HCT116 (cell line): ENCODE results near the gene TMEM45B. TPM values are rescaled to one million over a fixed set of nuclear protein-coding genes. Genes with fewer than 3 reads are reported as not detected.
"Not testable (repeated sequence)": the region's sequence is repeated elsewhere in the genome, so short reads cannot be mapped to it uniquely, and the experiment has no call there.

Experiments used
- ATAC-seq: fragments of 200-7000 bp; cut with Tn5 transposase; 2 replicates; pipeline ENCODE4 v1.9.1; 2020; ENCODE audit warnings: mild to moderate bottlenecking, moderate library complexity
- BruUV-seq: library from RNA; stranded (reverse); fragments of 400-500 nt; replicated peaks from 2 replicates; lab custom pipeline; 2021; lab: Mats Ljungman, UMichigan
- CTCF ChIA-PET: fragments of 300-600 bp; sonication (Branson Sonifier 250); formaldehyde crosslinking; loops from one replicate; lab custom pipeline; 2021; ENCODE audit warnings: antibody characterized with exemption; lab: Charles Lee
- POLR2A ChIA-PET: fragments of 300-600, 350-600 bp; sonication (Branson Sonifier 250); formaldehyde crosslinking; loops from one replicate; lab custom pipeline; 2021; ENCODE audit warnings: antibody characterized with exemption; lab: Charles Lee
- RAD21 ChIA-PET, 2 experiments: fragments of 300-600 bp; sonication (Branson Sonifier 250); formaldehyde crosslinking; loops; one replicate each; lab custom pipeline; 2023; ENCODE audit warnings: low total read pairs in 2 of 2; ENCODE audit not compliant: uncharacterized antibody in 2 of 2, unreplicated experiment in 2 of 2, low non-redundant PET in 1 of 2; lab: Charles Lee
- DNase-seq: peaks from one replicate; pipeline ENCODE4 v3.0.0-alpha.2; 2010; ENCODE audit warnings: low read depth, low spot score
- H2AFZ ChIP-seq: fragments of 200-600 bp; shearing (Covaris generic), sonication (generic); 2 replicates; pipeline ENCODE4 v1.6.1; 2017; ENCODE audit warnings: low read depth, mixed run types, mixed read lengths, antibody characterized with exemption, low read length; ENCODE audit not compliant: poor library complexity, severe bottlenecking
- H3K27ac ChIP-seq: 2 replicates; pipeline ENCODE4 v1.5.1; 2012; ENCODE audit warnings: low read depth, low read length
- H3K27me3 ChIP-seq: fragments of 200-600 bp; sonication (generic); 2 replicates; pipeline ENCODE4 v1.6.1; 2016; ENCODE audit warnings: mixed run types, low read length, mixed read lengths; ENCODE audit not compliant: insufficient read depth
- H3K36me3 ChIP-seq, 2 experiments: fragments of 200-500 bp in 1 of 2; fragments of 200-600 bp in 1 of 2; sonication (Bioruptor generic) in 1 of 2; sonication (generic) in 1 of 2; 2 replicates each; pipeline versions ENCODE4 v1.5.1 to v1.6.1; 2014 to 2016; ENCODE audit warnings: low read length in 2 of 2, inconsistent platforms in 1 of 2, mixed read lengths in 1 of 2, mixed run types in 1 of 2; ENCODE audit not compliant: insufficient read depth in 2 of 2, control insufficient read depth in 1 of 2
- H3K4me1 ChIP-seq, 2 experiments: fragments of 200-600 bp in 1 of 2; sonication (generic) in 1 of 2; 2 replicates each; pipeline versions ENCODE4 v1.5.1 to v1.6.1; 2012 to 2017; ENCODE audit warnings: low read length in 2 of 2, inconsistent platforms in 1 of 2, mild to moderate bottlenecking in 1 of 2, mixed read lengths in 1 of 2, mixed run types in 1 of 2, moderate library complexity in 1 of 2; ENCODE audit not compliant: insufficient read depth in 2 of 2, control insufficient read depth in 1 of 2
- H3K4me2 ChIP-seq: fragments of 200-600 bp; sonication (generic); 2 replicates; pipeline ENCODE4 v1.6.1; 2017; ENCODE audit warnings: mixed run types, low read length, mixed read lengths
- H3K4me3 ChIP-seq, 2 experiments: fragments of 200-600 bp in 1 of 2; sonication (generic) in 1 of 2; replicated peaks in 1 of 2; 2 replicates each; pipeline ENCODE4 v1.5.1; 2011 to 2016; ENCODE audit warnings: low read length in 2 of 2, control low read depth in 1 of 2, low read depth in 1 of 2, mild to moderate bottlenecking in 1 of 2, mixed read lengths in 1 of 2, mixed run types in 1 of 2
- H3K79me2 ChIP-seq: fragments of 200-600 bp; sonication (generic); 2 replicates; pipeline ENCODE4 v1.6.1; 2017; ENCODE audit warnings: mild to moderate bottlenecking, mixed run types, low read length, moderate library complexity, mixed read lengths; ENCODE audit not compliant: insufficient read depth
- H3K9ac ChIP-seq: fragments of 200-600 bp; sonication (generic); 2 replicates; pipeline ENCODE4 v1.6.1; 2016; ENCODE audit warnings: low read length, mixed read lengths
- H3K9me2 ChIP-seq: fragments of 200-600 bp; sonication (generic), shearing (Covaris generic); 2 replicates; pipeline ENCODE4 v1.6.1; 2017; ENCODE audit warnings: mixed run types, mild to moderate bottlenecking, moderate library complexity; ENCODE audit not compliant: insufficient read depth
- H3K9me3 ChIP-seq, 2 experiments: fragments of 200-500 bp in 1 of 2; fragments of 200-600 bp in 1 of 2; sonication (Bioruptor generic) in 1 of 2; sonication (generic) in 1 of 2; 2 replicates each; pipeline ENCODE4 v1.6.1; 2014 to 2017; ENCODE audit warnings: low read length in 2 of 2, mixed read lengths in 2 of 2, inconsistent platforms in 1 of 2, low read depth in 1 of 2, mild to moderate bottlenecking in 1 of 2, mixed run types in 1 of 2, moderate library complexity in 1 of 2; ENCODE audit not compliant: control insufficient read depth in 1 of 2, insufficient read depth in 1 of 2
- H4K20me1 ChIP-seq: fragments of 200-600 bp; sonication (generic), shearing (Covaris generic); 2 replicates; pipeline ENCODE4 v1.6.1; 2017; ENCODE audit warnings: mixed run types, mild to moderate bottlenecking, moderate library complexity; ENCODE audit not compliant: insufficient read depth
- POLR2A ChIP-seq: IDR thresholded peaks from 2 replicates; pipeline ENCODE4 v1.7.0; 2011; ENCODE audit warnings: borderline replicate concordance; ENCODE audit not compliant: insufficient read depth, insufficient read length; ENCODE audit errors: extremely low read depth
- POLR2AphosphoS5 ChIP-seq: IDR thresholded peaks from 2 replicates; pipeline ENCODE4 v1.6.1; 2011; ENCODE audit warnings: mild to moderate bottlenecking, low read depth, low read length, moderate library complexity
- SP1 ChIP-seq: IDR thresholded peaks from 2 replicates; pipeline ENCODE4 v1.6.1; 2012; ENCODE audit warnings: low read depth
- TCF7L2 ChIP-seq: IDR thresholded peaks from 2 replicates; pipeline ENCODE4 v1.7.0; 2011; ENCODE audit warnings: borderline replicate concordance, inconsistent platforms; ENCODE audit not compliant: insufficient read depth, insufficient read length; ENCODE audit errors: extremely low read depth
- ZNF274 ChIP-seq: fragments of 200-500 bp; sonication (Bioruptor generic); IDR thresholded peaks from 2 replicates; pipeline ENCODE4 v1.6.1; 2014; ENCODE audit warnings: mild to moderate bottlenecking, low read depth, low read length, inconsistent platforms
- intact Hi-C: fragments of 100-400 bp; cut with micrococcal nuclease; formaldehyde crosslinking; loops from 2 replicates; pipeline ENCODE4 v1.10.0; 2022
- total RNA-seq: library from RNA; stranded (reverse); gene quantifications from one replicate; pipeline ENCODE4 v1.2.1, GENCODE V29; 2021; ENCODE audit not compliant: unreplicated experiment
- TF ChIP-seq, protein P1 (sequence below): IDR thresholded peaks from 2 replicates; pipeline ENCODE4 v1.6.1; 2012
- TF ChIP-seq, protein P2 (sequence below), 3 experiments: fragments of 200-600 bp in 1 of 3; sonication (generic) in 1 of 3; IDR thresholded peaks in 2 of 3; conservative IDR thresholded peaks in 1 of 3; 2 replicates each; pipeline ENCODE4 v1.5.1; 2012 to 2017; ENCODE audit warnings: low read depth in 2 of 3, low read length in 2 of 3, antibody characterized with exemption in 1 of 3, borderline replicate concordance in 1 of 3, control low read depth in 1 of 3, mild to moderate bottlenecking in 1 of 3, mixed read lengths in 1 of 3, mixed run types in 1 of 3, moderate library complexity in 1 of 3; ENCODE audit not compliant: insufficient read depth in 1 of 3

Gene TMEM45B
- total RNA-seq, 1 experiment from 2014 or later: not detected

- Histone ChIP-seq H3K27me3 (no peaks in the 10 kb centered on the region), H3K79me2 (no peaks in the 10 kb centered on the region), H3K36me3 (no peaks in the 10 kb centered on the region), H3K4me3 (no peak overlapping the region), H3K27ac (no peak overlapping the region), H3K9ac (no peak overlapping the region), H2AFZ (no peak overlapping the region), H3K4me2 (no peak overlapping the region), H4K20me1 (no peaks in the 10 kb centered on the region), H3K4me1 (peaks cover 0 to 11% of the 10 kb centered on the region in 2 experiments; a peak in 3 of 4 replicates), H3K9me3 (no peaks in the 10 kb centered on the region), H3K9me2 (no peaks in the 10 kb centered on the region)
- no peak for ATAC-seq
- no TSS peak for BruUV-seq
- TF ChIP-seq, protein P1, sequence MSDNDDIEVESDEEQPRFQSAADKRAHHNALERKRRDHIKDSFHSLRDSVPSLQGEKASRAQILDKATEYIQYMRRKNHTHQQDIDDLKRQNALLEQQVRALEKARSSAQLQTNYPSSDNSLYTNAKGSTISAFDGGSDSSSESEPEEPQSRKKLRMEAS: no peak
- TF ChIP-seq SP1: no peak
- TF ChIP-seq POLR2A: no peak
- no peak for TF ChIP-seq TCF7L2
- TF ChIP-seq, protein P2, sequence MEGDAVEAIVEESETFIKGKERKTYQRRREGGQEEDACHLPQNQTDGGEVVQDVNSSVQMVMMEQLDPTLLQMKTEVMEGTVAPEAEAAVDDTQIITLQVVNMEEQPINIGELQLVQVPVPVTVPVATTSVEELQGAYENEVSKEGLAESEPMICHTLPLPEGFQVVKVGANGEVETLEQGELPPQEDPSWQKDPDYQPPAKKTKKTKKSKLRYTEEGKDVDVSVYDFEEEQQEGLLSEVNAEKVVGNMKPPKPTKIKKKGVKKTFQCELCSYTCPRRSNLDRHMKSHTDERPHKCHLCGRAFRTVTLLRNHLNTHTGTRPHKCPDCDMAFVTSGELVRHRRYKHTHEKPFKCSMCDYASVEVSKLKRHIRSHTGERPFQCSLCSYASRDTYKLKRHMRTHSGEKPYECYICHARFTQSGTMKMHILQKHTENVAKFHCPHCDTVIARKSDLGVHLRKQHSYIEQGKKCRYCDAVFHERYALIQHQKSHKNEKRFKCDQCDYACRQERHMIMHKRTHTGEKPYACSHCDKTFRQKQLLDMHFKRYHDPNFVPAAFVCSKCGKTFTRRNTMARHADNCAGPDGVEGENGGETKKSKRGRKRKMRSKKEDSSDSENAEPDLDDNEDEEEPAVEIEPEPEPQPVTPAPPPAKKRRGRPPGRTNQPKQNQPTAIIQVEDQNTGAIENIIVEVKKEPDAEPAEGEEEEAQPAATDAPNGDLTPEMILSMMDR (IDR thresholded peaks at IDR 0.05 in 2 of 3, conservative IDR thresholded peaks at IDR 0.05 in 1 of 3; ENCODE audit: borderline replicate concordance in 1 of 3, insufficient read depth in 1 of 3, low read depth in 2 of 3, low read length in 2 of 3): no peak
- TF ChIP-seq POLR2AphosphoS5: no peak
- no peak for TF ChIP-seq ZNF274
- intact Hi-C loops: no loop called here
- DNase-seq: no peak
- CTCF ChIA-PET: no interaction called here
- RAD21 ChIA-PET: no interaction called here
- POLR2A ChIA-PET: no interaction called here
Measured at GRCh38 chr11:129804012-129804411, 11.6 kb upstream of the TMEM45B start.

- H3K27ac ChIP-seq, intact Hi-C loops, H3K9ac ChIP-seq, RAD21 ChIA-PET, ATAC-seq, H3K4me1 ChIP-seq, H3K36me3 ChIP-seq, H4K20me1 ChIP-seq, POLR2A ChIA-PET, H3K4me2 ChIP-seq, H3K79me2 ChIP-seq, BruUV-seq, H3K9me2 ChIP-seq, DNase-seq, CTCF ChIA-PET, H2AFZ ChIP-seq, H3K9me3 ChIP-seq, H3K27me3 ChIP-seq, H3K4me3 ChIP-seq: not testable (repeated sequence)
Measured at GRCh38 chr11:129808241-129808640, 7.4 kb upstream of the TMEM45B start.
